Measurements from ENCODE around the gene LSS. TPM values are rescaled to one million over a fixed set of nuclear protein-coding genes. Genes with fewer than 3 reads are reported as not detected.

LSS gene
- total and polyA plus RNA-seq, 2 donors from 2014 or later, result 15.8 to 24.6 TPM

- Histone ChIP-seq H3K4me1 (ENCODE audit: control insufficient read depth in 2 of 3, insufficient read depth in 2 of 3, low read depth in 1 of 3, low read length in 3 of 3) (no peaks in the 10 kb centered on the region), H3K4me3 (ENCODE audit: low read length in 3 of 3) (no peak overlapping the region), H3K36me3 (ENCODE audit: control insufficient read depth in 2 of 3, insufficient read depth in 3 of 3, low read length in 3 of 3) (peaks cover 0 to 13% (median 0%) of the 10 kb centered on the region in 3 donors), H3K27ac (ENCODE audit: low read depth in 2 of 2, low read length in 2 of 2) (no peak overlapping the region), H3K9me3 (ENCODE audit: control insufficient read depth in 2 of 3, insufficient read depth in 1 of 3, low read length in 3 of 3) (no peaks in the 10 kb centered on the region), H3K27me3 (ENCODE audit: control insufficient read depth, insufficient read depth, low read length) (no peaks in the 10 kb centered on the region), H3K9ac (ENCODE audit: low read length in 3 of 3) (no peak overlapping the region)
- no peak for FAIRE-seq
- no peak for DNase-seq
- intact Hi-C loops (cut with DNase I), result no loop called here
- no peak for TF ChIP-seq CTCF (IDR thresholded peaks at IDR 0.05; ENCODE audit: borderline replicate concordance, extremely low read depth, insufficient read depth)
These were observed 88.9 kb downstream of the LSS start for GRCh38 chr21:46139686-46140085.

GRCh38 chr21:46138383-46138970 is 90.1 kb downstream of the LSS start:
- FAIRE-seq (no peak), DNase-seq (no peak)
- Histone ChIP-seq H3K27ac (ENCODE audit: low read depth in 2 of 2, low read length in 2 of 2) (no peak overlapping the region), H3K36me3 (ENCODE audit: control insufficient read depth in 2 of 3, insufficient read depth in 3 of 3, low read length in 3 of 3) (peaks cover 0 to 13% (median 0%) of the 10 kb centered on the region in 3 donors), H3K9me3 (ENCODE audit: control insufficient read depth in 2 of 3, insufficient read depth in 1 of 3, low read length in 3 of 3) (no peaks in the 10 kb centered on the region), H3K9ac (ENCODE audit: low read length in 3 of 3) (no peak overlapping the region), H3K27me3 (ENCODE audit: control insufficient read depth, insufficient read depth, low read length) (no peaks in the 10 kb centered on the region), H3K4me1 (ENCODE audit: control insufficient read depth in 2 of 3, insufficient read depth in 2 of 3, low read depth in 1 of 3, low read length in 3 of 3) (no peaks in the 10 kb centered on the region), H3K4me3 (ENCODE audit: low read length in 3 of 3) (no peak overlapping the region)
- intact Hi-C loops (cut with DNase I), result no loop called here
- no peak for TF ChIP-seq CTCF (IDR thresholded peaks at IDR 0.05; ENCODE audit: borderline replicate concordance, extremely low read depth, insufficient read depth)

Other genes with a start within 250 kb of the LSS start
- 127 TPM for gene COL6A1, start 247.0 kb downstream of the LSS start, total RNA-seq
- gene COL6A1, start 247.0 kb downstream of the LSS start, polyA plus RNA-seq (ENCODE audit: insufficient read depth, low read depth, low replicate concordance), result 112 TPM
- 174 TPM for gene COL6A2, start 130.7 kb downstream of the LSS start, total RNA-seq
- 52.4 TPM for gene COL6A2, start 130.7 kb downstream of the LSS start, polyA plus RNA-seq (ENCODE audit: insufficient read depth, low read depth, low replicate concordance)
- gene FTCD, start 73.2 kb downstream of the LSS start, total RNA-seq, result 51.6 TPM
- gene FTCD, start 73.2 kb downstream of the LSS start, polyA plus RNA-seq (ENCODE audit: insufficient read depth, low read depth, low replicate concordance), result 273 TPM
- gene SPATC1L, start 44.3 kb downstream of the LSS start, total RNA-seq, result 8.7 TPM
- 3.7 TPM for gene SPATC1L, start 44.3 kb downstream of the LSS start, polyA plus RNA-seq (ENCODE audit: insufficient read depth, low read depth, low replicate concordance)
- gene MCM3AP, start 56.8 kb upstream of the LSS start, total RNA-seq, result 101 TPM
- 29.0 TPM for gene MCM3AP, start 56.8 kb upstream of the LSS start, polyA plus RNA-seq (ENCODE audit: insufficient read depth, low read depth, low replicate concordance)
- 17.5 TPM for gene YBEY, start 57.6 kb upstream of the LSS start, total RNA-seq
- 29.6 TPM for gene YBEY, start 57.6 kb upstream of the LSS start, polyA plus RNA-seq (ENCODE audit: insufficient read depth, low read depth, low replicate concordance)
- 2.7 TPM for gene C21orf58, start 95.1 kb upstream of the LSS start, total RNA-seq
- gene C21orf58, start 95.1 kb upstream of the LSS start, polyA plus RNA-seq (ENCODE audit: insufficient read depth, low read depth, low replicate concordance), result 0.67 TPM
- 26.1 TPM for gene PCNT, start 95.4 kb upstream of the LSS start, total RNA-seq
- gene PCNT, start 95.4 kb upstream of the LSS start, polyA plus RNA-seq (ENCODE audit: insufficient read depth, low read depth, low replicate concordance), result 4.2 TPM
- 36.5 TPM for gene DIP2A, start 230.1 kb upstream of the LSS start, total RNA-seq
- gene DIP2A, start 230.1 kb upstream of the LSS start, polyA plus RNA-seq (ENCODE audit: insufficient read depth, low read depth, low replicate concordance), result 8.7 TPM

Measured in kidney (tissue), 14 donors.